ENCODE data around the gene IFI27L1. TPM values are rescaled to one million over a fixed set of nuclear protein-coding genes. Genes with fewer than 3 reads are reported as not detected.

The IFI27L1 gene
- total and polyA plus RNA-seq, 2 donors (not counting 3 experiments of a cell fraction or from before 2014, with no cell fraction given) = 31.1 to 38.1 TPM

GRCh38 chr14:94050231-94050880 lies 30.8 kb upstream of the IFI27L1 start:
- no peak overlapping the region for H3K4me2 ChIP-seq (ENCODE audit: insufficient read depth, low read length)
- dilution Hi-C loops (cut with MboI; ENCODE audit: extremely low pct_ligation_motif_present, low sequenced_read_pairs) (no loop called here), intact Hi-C loops (cut with micrococcal nuclease) (no loop called here)
- no TSS peak for BruUV-seq (replicated peaks)
- peaks cover 13 to 33% of the 10 kb centered on the region in 2 experiments for H3K36me3 ChIP-seq (ENCODE audit: control insufficient read depth in 2 of 2, extremely low read depth in 1 of 2, insufficient read depth in 2 of 2, low read length in 2 of 2)
- H3K9me1 ChIP-seq (replicated peaks; ENCODE audit: control insufficient read depth, extremely low read depth, insufficient read depth, low read length) = no peaks in the 10 kb centered on the region
- H2AFZ ChIP-seq (ENCODE audit: low read depth, low read length) = no peak overlapping the region
- DNase-seq (ENCODE audit: low read depth, low spot score) = no peak
- no peaks in the 10 kb centered on the region for H3K9me3 ChIP-seq (replicated peaks; ENCODE audit: control insufficient read depth, insufficient read depth, low read length)
- FAIRE-seq = no peak
- H3K27ac ChIP-seq (ENCODE audit: insufficient read depth, low read depth, low read length) = no peak overlapping the region
- no peaks in the 10 kb centered on the region for H3K27me3 ChIP-seq (ENCODE audit: control insufficient read depth in 2 of 2, insufficient read depth in 2 of 2, low read length in 2 of 2)
- ChIA-PET CTCF (interaction anchor here (1.8 to 7.6 kb wide), 6 partner anchors 14 to 111 kb away, joined by 4 to 133 read pairs (median 18); no protein-coding TSS in a partner anchor), POLR2A (no interaction called here)
- H4K20me1 ChIP-seq (replicated peaks; ENCODE audit: control insufficient read depth, extremely low read depth, insufficient read depth, low read length) = no peaks in the 10 kb centered on the region
- H3K9ac ChIP-seq (replicated peaks; ENCODE audit: extremely low read depth, insufficient read depth, low read length) = no peak overlapping the region
- no peaks in the 10 kb centered on the region for H3K79me2 ChIP-seq (ENCODE audit: control insufficient read depth, insufficient read depth, low read length)
- no peak overlapping the region for H3K4me3 ChIP-seq (replicated peaks in 1 of 3; ENCODE audit: insufficient read depth in 1 of 3, low read depth in 1 of 3, low read length in 3 of 3)
- TF ChIP-seq POLR2A (IDR thresholded peaks at IDR 0.05; ENCODE audit: low read depth, low read length) (no peak), MYC (IDR thresholded peaks at IDR 0.05; ENCODE audit: low read depth, low read length) (no peak), FOS (IDR thresholded peaks at IDR 0.05; ENCODE audit: borderline replicate concordance, insufficient read depth, low read length) (no peak)
- peaks cover 3% of the 10 kb centered on the region for H3K4me1 ChIP-seq (ENCODE audit: control insufficient read depth, extremely low read depth, insufficient read depth, low read length)

GRCh38 chr14:94051115-94051514 lies 30.0 kb upstream of the IFI27L1 start:
- TSS peak; percentile 70 for BruUV-seq (replicated peaks)
- intact Hi-C loops (cut with micrococcal nuclease) = loop anchor here (1.0 kb wide), 1 partner anchor 85 kb away; no protein-coding TSS in a partner anchor
- peaks cover 3% of the 10 kb centered on the region for H3K4me1 ChIP-seq (ENCODE audit: control insufficient read depth, extremely low read depth, insufficient read depth, low read length)
- H2AFZ ChIP-seq (ENCODE audit: low read depth, low read length) = no peak overlapping the region
- dilution Hi-C loops (cut with MboI; ENCODE audit: extremely low pct_ligation_motif_present, low sequenced_read_pairs) = no loop called here
- no peaks in the 10 kb centered on the region for H3K9me3 ChIP-seq (replicated peaks; ENCODE audit: control insufficient read depth, insufficient read depth, low read length)
- FAIRE-seq = peak; percentile 58
- TF ChIP-seq CTCF (IDR thresholded peaks at IDR 0.05; ENCODE audit: extremely low read depth in 1 of 2, insufficient read depth in 1 of 2, low read depth in 1 of 2, low read length in 2 of 2) = peak in 1 of 2 donors; percentile 59
- no peak for TF ChIP-seq EZH2 (IDR thresholded peaks at IDR 0.05; ENCODE audit: borderline replicate concordance, low read depth, low read length, severe bottlenecking)
- TF ChIP-seq POLR2A (IDR thresholded peaks at IDR 0.05; ENCODE audit: low read depth, low read length) = no peak
- no peak for TF ChIP-seq GATA2 (IDR thresholded peaks at IDR 0.05; ENCODE audit: insufficient read depth, insufficient read length, low read depth, low read length)
- no peak for TF ChIP-seq POLR2AphosphoS5 (IDR thresholded peaks at IDR 0.05; ENCODE audit: insufficient read depth, low read depth, low read length)
- H3K9me1 ChIP-seq (replicated peaks; ENCODE audit: control insufficient read depth, extremely low read depth, insufficient read depth, low read length) = no peaks in the 10 kb centered on the region
- H3K9ac ChIP-seq (replicated peaks; ENCODE audit: extremely low read depth, insufficient read depth, low read length) = no peak overlapping the region
- H3K4me2 ChIP-seq (ENCODE audit: insufficient read depth, low read length) = no peak overlapping the region
- ChIA-PET CTCF (interaction anchor here (0.6 to 7.6 kb wide), 14 partner anchors 8 to 129 kb away, joined by 3 to 133 read pairs (median 5); partner anchors contain the start of genes DDX24 and IFI27L1), POLR2A (no interaction called here)
- no peak overlapping the region for H3K27ac ChIP-seq (ENCODE audit: insufficient read depth, low read depth, low read length)
- peak; percentile 40 for DNase-seq (ENCODE audit: low read depth, low spot score)
- H3K27me3 ChIP-seq (ENCODE audit: control insufficient read depth in 2 of 2, insufficient read depth in 2 of 2, low read length in 2 of 2) = no peaks in the 10 kb centered on the region
- H4K20me1 ChIP-seq (replicated peaks; ENCODE audit: control insufficient read depth, extremely low read depth, insufficient read depth, low read length) = no peaks in the 10 kb centered on the region
- H3K4me3 ChIP-seq (replicated peaks in 1 of 3; ENCODE audit: insufficient read depth in 1 of 3, low read depth in 1 of 3, low read length in 3 of 3) = no peak overlapping the region
- H3K36me3 ChIP-seq (ENCODE audit: control insufficient read depth in 2 of 2, extremely low read depth in 1 of 2, insufficient read depth in 2 of 2, low read length in 2 of 2) = peaks cover 15 to 33% of the 10 kb centered on the region in 2 experiments
- H3K79me2 ChIP-seq (ENCODE audit: control insufficient read depth, insufficient read depth, low read length) = no peaks in the 10 kb centered on the region

Data from endothelial cell of umbilical vein (primary cell).